ENCODE measurements around the gene EPS8L2. TPM values are rescaled to one million over a fixed set of nuclear protein-coding genes. Genes with fewer than 3 reads are reported as not detected.

The EPS8L2 gene
- 11.7 and 14.1 TPM in 2 replicates for total RNA-seq

GRCh38 chr11:705646-706438, at the start of gene EPS8L2:
TSS of gene EPS8L2 (plus strand) at chr11:706231. CDS start at chr11:709408, 3,177 bp downstream.

GRCh38 chr11:694563-695287, 11.3 kb upstream of the EPS8L2 start, which contains the start of gene DEAF1:
TSS of gene DEAF1 (minus strand) at chr11:695222. CDS start at chr11:695047, 175 bp downstream.

GRCh38 chr11:695538-696248, 10.3 kb upstream of the EPS8L2 start, which contains the start of gene TMEM80:
TSS of gene TMEM80 (plus strand) at chr11:695816. CDS start at chr11:695828, 12 bp downstream.

GRCh38 chr11:747158-748006, 41.4 kb downstream of the EPS8L2 start, which contains the start of gene TALDO1:
TSS of gene TALDO1 (plus strand) at chr11:747464. CDS start at chr11:747482, 18 bp downstream.

Other genes with a start within 250 kb of the EPS8L2 start
- gene RNH1, start 199.0 kb upstream of the EPS8L2 start, total RNA-seq = 451 and 498 TPM in 2 replicates
- 46.4 and 67.1 TPM in 2 replicates for gene HRAS, start 170.7 kb upstream of the EPS8L2 start, total RNA-seq
- 0.16 and 1.3 TPM in 2 replicates for gene LRRC56, start 168.7 kb upstream of the EPS8L2 start, total RNA-seq
- 0.81 and 3.1 TPM in 2 replicates for gene LMNTD2, start 145.5 kb upstream of the EPS8L2 start, total RNA-seq
- 8.3 and 11.3 TPM in 2 replicates for gene RASSF7, start 145.3 kb upstream of the EPS8L2 start, total RNA-seq
- 13.0 and 17.2 TPM in 2 replicates for gene PHRF1, start 129.8 kb upstream of the EPS8L2 start, total RNA-seq
- gene IRF7, start 90.3 kb upstream of the EPS8L2 start, total RNA-seq = 20.4 and 34.1 TPM in 2 replicates
- gene CDHR5, start 81.3 kb upstream of the EPS8L2 start, total RNA-seq = not detected in 2 replicates
- not detected in 2 replicates for gene SCT, start 79.0 kb upstream of the EPS8L2 start, total RNA-seq
- gene DRD4, start 69.0 kb upstream of the EPS8L2 start, total RNA-seq = not detected in 2 replicates
- gene DEAF1, start 11.0 kb upstream of the EPS8L2 start, total RNA-seq = 25.1 and 28.2 TPM in 2 replicates
- 16.6 and 29.0 TPM in 2 replicates for gene TMEM80, start 10.4 kb upstream of the EPS8L2 start, total RNA-seq
- 167 and 182 TPM in 2 replicates for gene TALDO1, start 41.2 kb downstream of the EPS8L2 start, total RNA-seq
- 39.0 and 42.3 TPM in 2 replicates for gene GATD1, start 71.3 kb downstream of the EPS8L2 start, total RNA-seq
- 0.97 and 2.2 TPM in 2 replicates for gene CEND1, start 83.9 kb downstream of the EPS8L2 start, total RNA-seq
- 26.9 and 46.8 TPM in 2 replicates for gene SLC25A22, start 92.0 kb downstream of the EPS8L2 start, total RNA-seq
- 5.2 and 7.2 TPM in 2 replicates for gene PIDD1, start 99.0 kb downstream of the EPS8L2 start, total RNA-seq
- 498 and 553 TPM in 2 replicates for gene RPLP2, start 103.7 kb downstream of the EPS8L2 start, total RNA-seq
- 27.1 and 29.4 TPM in 2 replicates for gene PNPLA2, start 112.7 kb downstream of the EPS8L2 start, total RNA-seq
- 0.32 and 0.72 TPM in 2 replicates for gene CRACR2B, start 121.7 kb downstream of the EPS8L2 start, total RNA-seq
- gene CD151, start 126.7 kb downstream of the EPS8L2 start, total RNA-seq = 654 and 667 TPM in 2 replicates
- gene POLR2L, start 136.3 kb downstream of the EPS8L2 start, total RNA-seq = 209 and 229 TPM in 2 replicates
- 281 and 292 TPM in 2 replicates for gene TSPAN4, start 136.6 kb downstream of the EPS8L2 start, total RNA-seq
- gene CHID1, start 204.6 kb downstream of the EPS8L2 start, total RNA-seq = 93.6 and 228 TPM in 2 replicates
- gene AP2A2, start 219.6 kb downstream of the EPS8L2 start, total RNA-seq = 49.2 and 63.0 TPM in 2 replicates

Data from cardiac atrium fibroblast (primary cell).